Adrenal gland (tissue), 12 donors: Measurements from ENCODE around the gene TBCEL. TPM values are rescaled to one million over a fixed set of nuclear protein-coding genes. Genes with fewer than 3 reads are reported as not detected.

Experiments used
- DNase-seq, 7 donors: peaks; one replicate each; pipeline ENCODE4 v3.0.0-alpha.2; 2019 to 2020
- H3K27ac ChIP-seq, 5 donors: fragments of 200-600 bp; sonication (generic) in 4 of 5; 1 replicate in 3 of 5; 2 replicates in 2 of 5; pipeline versions ENCODE4 v1.5.1 to v1.8.0; 2016 to 2020; ENCODE audit warnings: mild to moderate bottlenecking in 1 of 5
- H3K27me3 ChIP-seq: fragments of 200-600 bp; 2 replicates; pipeline ENCODE4 v1.8.0; 2021
- H3K36me3 ChIP-seq, 2 donors: fragments of 200-600 bp; replicated peaks in 1 of 2; 1 replicate in 1 of 2; 2 replicates in 1 of 2; pipeline versions ENCODE4 v1.5.1 to v1.8.0; 2018 to 2022
- H3K4me1 ChIP-seq, 2 donors: fragments of 200-600 bp; replicated peaks in 1 of 2; 1 replicate in 1 of 2; 2 replicates in 1 of 2; pipeline versions ENCODE4 v1.5.1 to v1.8.0; 2018 to 2021
- H3K4me3 ChIP-seq, 4 donors: fragments of 200-600 bp; sonication (generic) in 3 of 4; one replicate each; pipeline ENCODE4 v1.5.1; 2016 to 2018
- H3K9me3 ChIP-seq, 3 donors: fragments of 200-600 bp; sonication (generic) in 1 of 3; replicated peaks in 1 of 3; 1 replicate in 2 of 3; 2 replicates in 1 of 3; pipeline versions ENCODE4 v1.5.1 to v1.8.0; 2016 to 2021
- POLR2A ChIP-seq, 2 donors: fragments of 450-650 bp; IDR thresholded peaks; one replicate each; pipeline ENCODE4 v1.6.1; 2017; ENCODE audit warnings: antibody characterized with exemption in 2 of 2, mild to moderate bottlenecking in 2 of 2, moderate library complexity in 1 of 2
- WGBS, 4 donors: extraction: QIAGEN DNeasy Blood & Tissue Kit in 2 of 4; methylation state at CpG; one replicate each; pipeline versions ENCODE4 v1.1.5 to v1.1.7; 2013 to 2017; 5-methylcytosine and 5-hydroxymethylcytosine counted together
- intact Hi-C, 2 donors: fragments of 100-400 bp; cut with DNase I; formaldehyde crosslinking; loops; one replicate each; pipeline versions ENCODE4 v1.14.1 to v1.15.0; 2022 to 2023
- polyA plus RNA-seq, 3 donors: library from polyadenylated mRNA; stranded (reverse); fragments of 200-250 nt in 2 of 3; fragments of 350-450 nt in 1 of 3; fragmentation: Illumina TruSeq in 1 of 3; extraction: RNeasy Lipid Tissue Mini Kit (QIAGEN cat#74804) in 1 of 3; gene quantifications; one replicate each; pipeline ENCODE4 v1.2.3, GENCODE V29; 2013 to 2014
- total RNA-seq, 9 donors: library from RNA; depleted of rRNA in 4 of 9; stranded (reverse); fragments of >200 nt in 4 of 9; fragments of 120-200 nt in 1 of 9; fragmentation: NEBNext Ultra II Directional in 1 of 9; extraction: Animal tissue kit (Norgen Biotek cat#: 25700) in 1 of 9; gene quantifications; one replicate each; pipeline versions ENCODE4 v1.1.0 to v1.2.4, GENCODE V29; 2013 to 2023
- TF ChIP-seq, protein P1 (sequence below), 6 experiments: fragments of 450-650 bp in 4 of 6; fragments of 200-600 bp in 2 of 6; sonication (generic) in 1 of 6; IDR thresholded peaks; 1 replicate in 5 of 6; 2 replicates in 1 of 6; pipeline versions ENCODE4 v1.5.1 to v1.8.0; 2016 to 2021; ENCODE audit warnings: antibody characterized with exemption in 6 of 6, mild to moderate bottlenecking in 2 of 6, moderate library complexity in 1 of 6
- donor health status: healthy with polysubstance abuse.
- donor health status: Bipolar disorder and iron deficiency.
- donor health status: DM: yes; HTN: yes; CAD: no.
- donor health status: DM: no; HTN: no; CAD: no.
- donor health status: DM: no; HTN: no; CAD: no.
- donor health status: DM: yes; HTN: yes; CAD: no.

Gene TBCEL
- total and polyA plus RNA-seq, 12 donors, result 4.0 to 32.2 (median 20.9) TPM

DNA sequence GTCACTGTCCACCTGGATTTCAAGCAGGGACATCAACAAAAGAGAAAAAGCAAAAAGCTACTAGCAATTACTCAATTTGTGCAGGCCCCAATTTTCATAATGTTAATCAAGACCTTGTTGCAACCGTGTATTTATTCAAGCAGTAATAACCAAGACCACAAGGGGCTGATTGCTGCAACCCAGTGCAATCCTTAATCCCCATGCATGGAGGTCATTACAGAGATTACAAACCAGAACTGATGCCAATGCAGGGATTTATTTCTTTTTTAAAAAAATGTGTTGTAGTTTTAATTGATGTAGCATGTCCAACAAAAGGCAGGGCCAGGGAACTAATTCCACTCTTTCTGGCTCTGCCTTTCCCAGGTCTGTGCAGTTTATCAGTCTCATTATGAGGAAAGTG lies 95.5 kb downstream of the TBCEL start:
- Histone ChIP-seq H3K36me3 (no peaks in the 10 kb centered on the region), H3K4me1 (no peaks in the 10 kb centered on the region), H3K27me3 (no peaks in the 10 kb centered on the region), H3K27ac (no peak overlapping the region), H3K4me3 (no peak overlapping the region), H3K9me3 (peaks cover 0 to 3% (median 0%) of the 10 kb centered on the region in 3 donors)
- TF ChIP-seq, protein P1, sequence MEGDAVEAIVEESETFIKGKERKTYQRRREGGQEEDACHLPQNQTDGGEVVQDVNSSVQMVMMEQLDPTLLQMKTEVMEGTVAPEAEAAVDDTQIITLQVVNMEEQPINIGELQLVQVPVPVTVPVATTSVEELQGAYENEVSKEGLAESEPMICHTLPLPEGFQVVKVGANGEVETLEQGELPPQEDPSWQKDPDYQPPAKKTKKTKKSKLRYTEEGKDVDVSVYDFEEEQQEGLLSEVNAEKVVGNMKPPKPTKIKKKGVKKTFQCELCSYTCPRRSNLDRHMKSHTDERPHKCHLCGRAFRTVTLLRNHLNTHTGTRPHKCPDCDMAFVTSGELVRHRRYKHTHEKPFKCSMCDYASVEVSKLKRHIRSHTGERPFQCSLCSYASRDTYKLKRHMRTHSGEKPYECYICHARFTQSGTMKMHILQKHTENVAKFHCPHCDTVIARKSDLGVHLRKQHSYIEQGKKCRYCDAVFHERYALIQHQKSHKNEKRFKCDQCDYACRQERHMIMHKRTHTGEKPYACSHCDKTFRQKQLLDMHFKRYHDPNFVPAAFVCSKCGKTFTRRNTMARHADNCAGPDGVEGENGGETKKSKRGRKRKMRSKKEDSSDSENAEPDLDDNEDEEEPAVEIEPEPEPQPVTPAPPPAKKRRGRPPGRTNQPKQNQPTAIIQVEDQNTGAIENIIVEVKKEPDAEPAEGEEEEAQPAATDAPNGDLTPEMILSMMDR (IDR thresholded peaks at IDR 0.05), result no peak
- no peak for TF ChIP-seq POLR2A (IDR thresholded peaks at IDR 0.05)
- WGBS, 4 donors, result 71 to 79% (median 78%) methylated on average over 1 of the region's 1 CpG
- intact Hi-C loops, result loop anchor here in 1 of 2 donors (10.0 kb wide), 1 partner anchor 165 kb away; no protein-coding TSS in a partner anchor
- DNase-seq, result no peak

DNA sequence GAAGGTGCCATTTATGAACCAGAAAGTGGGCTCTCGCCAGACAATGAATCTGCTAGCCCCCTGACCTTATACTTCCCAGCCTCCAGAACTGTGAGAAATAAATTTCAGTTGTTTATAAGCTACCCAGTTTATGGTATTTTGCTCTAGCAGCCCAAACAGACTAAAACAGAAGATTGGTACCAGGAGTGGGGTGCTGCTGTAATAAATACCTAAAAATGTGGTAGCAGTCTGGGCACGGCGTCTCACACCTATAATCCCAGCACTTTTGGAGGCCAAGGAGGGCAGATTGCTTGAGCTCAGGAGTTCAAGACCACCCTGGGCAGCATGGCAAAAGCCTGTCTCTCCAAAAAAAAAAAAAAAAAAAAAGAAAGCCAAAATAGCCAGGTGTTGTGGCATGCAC lies 98.4 kb downstream of the TBCEL start:
- 79 to 100% (median 86%) methylated on average over 3 of the region's 3 CpGs for WGBS, 4 donors
- no peak for DNase-seq
- no peak for TF ChIP-seq POLR2A (IDR thresholded peaks at IDR 0.05)
- TF ChIP-seq, protein P1 (IDR thresholded peaks at IDR 0.05), result no peak

DNA sequence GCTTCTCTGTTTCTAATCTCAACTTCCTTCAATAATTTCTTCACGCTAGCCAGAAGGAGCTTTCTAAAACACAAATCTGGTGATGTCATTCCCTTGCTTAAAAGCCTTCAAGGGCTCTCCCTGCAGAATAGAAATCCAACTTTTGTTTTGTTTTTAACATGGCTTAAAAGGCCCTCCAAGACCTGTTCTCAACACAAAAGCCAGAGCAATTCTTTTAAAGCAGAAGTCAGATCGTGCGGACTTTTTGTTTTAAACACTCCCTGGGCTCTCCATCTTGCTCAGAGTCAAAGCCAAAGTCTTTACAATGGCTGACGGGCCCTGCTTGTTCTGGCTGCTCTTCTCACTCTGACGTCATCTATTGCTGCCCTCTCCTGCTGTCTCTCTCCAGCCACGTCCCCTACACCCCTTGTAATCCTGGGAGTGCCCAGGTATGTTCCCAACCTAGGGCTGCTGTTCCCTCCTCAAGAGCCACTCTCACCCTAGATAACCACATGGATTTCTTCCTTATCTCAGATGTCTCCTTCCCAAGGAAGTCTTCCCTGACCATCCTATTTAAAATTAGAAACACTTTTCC lies 99.7 kb downstream of the TBCEL start:
- Histone ChIP-seq H3K4me1 (no peaks in the 10 kb centered on the region), H3K4me3 (no peak overlapping the region), H3K27me3 (no peaks in the 10 kb centered on the region), H3K27ac (no peak overlapping the region), H3K36me3 (no peaks in the 10 kb centered on the region), H3K9me3 (peaks cover 0 to 3% (median 0%) of the 10 kb centered on the region in 3 donors)
- WGBS, 4 donors, result 78 to 82% (median 80%) methylated on average over 6 of the region's 6 CpGs
- intact Hi-C loops, result no loop called here
- TF ChIP-seq POLR2A (IDR thresholded peaks at IDR 0.05), result no peak
- TF ChIP-seq, protein P1 (IDR thresholded peaks at IDR 0.05), result no peak
- no peak for DNase-seq

More for the DNA sequence above, 98.4 kb downstream of the TBCEL start:
- H3K4me1 ChIP-seq, result no peaks in the 10 kb centered on the region
- H3K27me3 ChIP-seq, result no peaks in the 10 kb centered on the region
- H3K36me3 ChIP-seq, result no peaks in the 10 kb centered on the region
- peaks cover 0 to 3% (median 0%) of the 10 kb centered on the region in 3 donors for H3K9me3 ChIP-seq
- intact Hi-C loops, result no loop called here
- no peak overlapping the region for H3K27ac ChIP-seq
- H3K4me3 ChIP-seq, result no peak overlapping the region

DNA sequence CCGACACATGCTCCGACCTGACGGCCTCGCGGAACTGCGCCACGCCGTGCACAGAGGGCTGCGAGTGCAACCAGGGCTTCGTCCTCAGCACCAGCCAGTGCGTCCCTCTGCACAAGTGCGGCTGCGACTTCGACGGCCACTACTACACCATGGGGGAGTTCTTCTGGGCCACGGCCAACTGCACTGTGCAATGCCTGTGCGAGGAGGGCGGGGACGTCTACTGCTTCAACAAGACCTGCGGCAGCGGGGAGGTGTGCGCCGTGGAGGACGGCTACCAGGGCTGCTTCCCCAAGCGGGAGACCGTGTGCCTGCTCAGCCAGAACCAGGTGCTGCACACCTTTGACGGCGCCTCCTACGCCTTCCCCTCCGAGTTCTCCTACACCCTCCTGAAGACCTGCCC lies 103.9 kb downstream of the TBCEL start:
- WGBS, 4 donors, result 94 to 98% (median 96%) methylated on average over 30 of the region's 30 CpGs
- intact Hi-C loops, result no loop called here
- Histone ChIP-seq H3K36me3 (no peaks in the 10 kb centered on the region), H3K4me3 (no peak overlapping the region), H3K27me3 (no peaks in the 10 kb centered on the region), H3K4me1 (no peaks in the 10 kb centered on the region), H3K27ac (no peak overlapping the region), H3K9me3 (no peaks in the 10 kb centered on the region)
- no peak for DNase-seq
- TF ChIP-seq, protein P1 (IDR thresholded peaks at IDR 0.05), result no peak
- no peak for TF ChIP-seq POLR2A (IDR thresholded peaks at IDR 0.05)
